Thyroid gland (tissue), 4 donors: Measurements from ENCODE around the gene CHST9. TPM values are rescaled to one million over a fixed set of nuclear protein-coding genes. Genes with fewer than 3 reads are reported as not detected.

Experiments
- DNase-seq, 2 donors: peaks; one replicate each; pipeline ENCODE4 v3.0.0-alpha.2; 2019
- H3K27ac ChIP-seq, 3 donors: fragments of 200-600 bp; sonication (generic); 1 replicate in 2 of 3; 2 replicates in 1 of 3; pipeline ENCODE4 v1.5.1; 2016 to 2019; ENCODE audit warnings: mild to moderate bottlenecking in 1 of 3, moderate library complexity in 1 of 3
- H3K27me3 ChIP-seq: fragments of 200-600 bp; sonication (generic); one replicate; pipeline ENCODE4 v1.5.1; 2019
- H3K36me3 ChIP-seq, 2 donors: fragments of 200-600 bp; sonication (generic); one replicate each; pipeline ENCODE4 v1.5.1; 2016 to 2019
- H3K4me1 ChIP-seq, 2 donors: fragments of 200-600 bp; sonication (generic); one replicate each; pipeline ENCODE4 v1.5.1; 2017 to 2019
- H3K4me3 ChIP-seq, 3 donors: fragments of 200-600 bp; sonication (generic); replicated peaks in 1 of 3; 1 replicate in 2 of 3; 2 replicates in 1 of 3; pipeline ENCODE4 v1.5.1; 2016; ENCODE audit warnings: mild to moderate bottlenecking in 1 of 3
- H3K9me3 ChIP-seq: fragments of 200-600 bp; sonication (generic); one replicate; pipeline ENCODE4 v1.5.1; 2017
- POLR2A ChIP-seq, 2 donors: fragments of 450-650 bp; IDR thresholded peaks; one replicate each; pipeline ENCODE4 v1.6.1; 2017; ENCODE audit warnings: antibody characterized with exemption in 2 of 2, mild to moderate bottlenecking in 2 of 2, moderate library complexity in 1 of 2
- WGBS, 2 donors: methylation state at CpG; one replicate each; pipeline ENCODE4 v1.1.5; 2017; 5-methylcytosine and 5-hydroxymethylcytosine counted together
- intact Hi-C: fragments of 100-400 bp; cut with DNase I; formaldehyde crosslinking; loops from one replicate; pipeline ENCODE4 v1.15.1; 2023
- total RNA-seq, 4 donors: library from RNA; depleted of rRNA; stranded (reverse); fragments of >200 nt; gene quantifications; one replicate each; pipeline ENCODE4 v1.2.3, GENCODE V29; 2016
- TF ChIP-seq, protein P1 (sequence below), 6 experiments: fragments of 200-600 bp in 3 of 6; fragments of 450-650 bp in 3 of 6; sonication (generic) in 3 of 6; IDR thresholded peaks; one replicate each; pipeline ENCODE4 v1.5.1; 2016 to 2019; ENCODE audit warnings: antibody characterized with exemption in 6 of 6, mild to moderate bottlenecking in 2 of 6, inconsistent platforms in 1 of 6, moderate library complexity in 1 of 6

CHST9 gene
- total RNA-seq, 4 donors from 2014 or later: under 0.01 to 0.13 (median 0.05) TPM; not detected in 1

DNA sequence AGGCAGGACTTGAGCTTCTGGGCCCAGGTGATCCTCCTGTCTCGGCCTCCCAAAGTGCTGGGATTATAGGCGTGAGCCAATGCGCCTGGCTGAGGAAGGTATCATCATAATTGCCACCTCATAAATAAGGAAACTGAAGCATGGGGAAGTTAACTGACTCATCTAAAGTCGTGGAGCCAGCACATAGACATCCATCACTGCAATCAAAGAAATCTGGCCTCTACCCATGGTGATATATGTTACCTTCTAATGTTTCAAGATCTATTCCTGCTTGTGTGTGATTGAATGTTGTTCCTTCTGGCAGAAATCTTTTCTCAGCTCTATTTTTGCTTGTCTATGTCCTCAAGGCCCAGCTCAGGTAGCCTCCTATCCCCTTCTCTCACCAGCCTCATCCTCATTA lies 214.5 kb downstream of the CHST9 start:
- intact Hi-C loops: no loop called here
- TF ChIP-seq, protein P1, sequence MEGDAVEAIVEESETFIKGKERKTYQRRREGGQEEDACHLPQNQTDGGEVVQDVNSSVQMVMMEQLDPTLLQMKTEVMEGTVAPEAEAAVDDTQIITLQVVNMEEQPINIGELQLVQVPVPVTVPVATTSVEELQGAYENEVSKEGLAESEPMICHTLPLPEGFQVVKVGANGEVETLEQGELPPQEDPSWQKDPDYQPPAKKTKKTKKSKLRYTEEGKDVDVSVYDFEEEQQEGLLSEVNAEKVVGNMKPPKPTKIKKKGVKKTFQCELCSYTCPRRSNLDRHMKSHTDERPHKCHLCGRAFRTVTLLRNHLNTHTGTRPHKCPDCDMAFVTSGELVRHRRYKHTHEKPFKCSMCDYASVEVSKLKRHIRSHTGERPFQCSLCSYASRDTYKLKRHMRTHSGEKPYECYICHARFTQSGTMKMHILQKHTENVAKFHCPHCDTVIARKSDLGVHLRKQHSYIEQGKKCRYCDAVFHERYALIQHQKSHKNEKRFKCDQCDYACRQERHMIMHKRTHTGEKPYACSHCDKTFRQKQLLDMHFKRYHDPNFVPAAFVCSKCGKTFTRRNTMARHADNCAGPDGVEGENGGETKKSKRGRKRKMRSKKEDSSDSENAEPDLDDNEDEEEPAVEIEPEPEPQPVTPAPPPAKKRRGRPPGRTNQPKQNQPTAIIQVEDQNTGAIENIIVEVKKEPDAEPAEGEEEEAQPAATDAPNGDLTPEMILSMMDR (IDR thresholded peaks at IDR 0.05): no peak
- no peak for TF ChIP-seq POLR2A (IDR thresholded peaks at IDR 0.05)
- H3K27me3 ChIP-seq: no peaks in the 10 kb centered on the region

DNA sequence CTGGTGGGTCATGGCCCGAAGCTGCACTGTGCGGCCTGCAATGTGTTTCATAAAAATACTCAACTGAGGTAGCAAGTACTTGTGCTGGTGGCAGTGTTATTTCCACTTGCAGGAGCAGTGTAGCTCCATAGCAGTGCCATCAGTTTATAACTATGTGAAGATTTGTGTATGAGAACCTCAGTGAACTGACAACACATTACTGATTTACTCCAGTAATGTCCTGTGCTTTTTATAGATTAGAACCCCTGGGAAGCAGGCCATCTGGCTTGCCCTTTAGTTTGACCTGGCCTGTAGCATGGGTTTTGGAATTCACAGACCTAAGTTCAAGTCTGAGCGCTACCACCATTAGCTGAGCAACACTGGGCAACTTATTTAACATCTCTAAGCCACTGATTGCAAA lies 219.9 kb downstream of the CHST9 start:
- intact Hi-C loops: no loop called here
- no peaks in the 10 kb centered on the region for H3K27me3 ChIP-seq
- H3K4me3 ChIP-seq: no peak overlapping the region
- H3K27ac ChIP-seq: no peak overlapping the region
- no peaks in the 10 kb centered on the region for H3K36me3 ChIP-seq
- no peak for DNase-seq
- TF ChIP-seq, protein P1 (IDR thresholded peaks at IDR 0.05): no peak
- TF ChIP-seq POLR2A (IDR thresholded peaks at IDR 0.05): no peak
- H3K9me3 ChIP-seq: no peaks in the 10 kb centered on the region
- H3K4me1 ChIP-seq: no peaks in the 10 kb centered on the region
- WGBS, 2 donors: 89 to 91% methylated on average over 3 of the region's 3 CpGs

More for the DNA sequence above, 214.5 kb downstream of the CHST9 start:
- DNase-seq: no peak
- Histone ChIP-seq H3K36me3 (no peaks in the 10 kb centered on the region), H3K4me1 (no peaks in the 10 kb centered on the region), H3K4me3 (no peak overlapping the region), H3K9me3 (no peaks in the 10 kb centered on the region), H3K27ac (no peak overlapping the region)
- 81 to 84% methylated on average over 4 of the region's 4 CpGs for WGBS, 2 donors

DNA sequence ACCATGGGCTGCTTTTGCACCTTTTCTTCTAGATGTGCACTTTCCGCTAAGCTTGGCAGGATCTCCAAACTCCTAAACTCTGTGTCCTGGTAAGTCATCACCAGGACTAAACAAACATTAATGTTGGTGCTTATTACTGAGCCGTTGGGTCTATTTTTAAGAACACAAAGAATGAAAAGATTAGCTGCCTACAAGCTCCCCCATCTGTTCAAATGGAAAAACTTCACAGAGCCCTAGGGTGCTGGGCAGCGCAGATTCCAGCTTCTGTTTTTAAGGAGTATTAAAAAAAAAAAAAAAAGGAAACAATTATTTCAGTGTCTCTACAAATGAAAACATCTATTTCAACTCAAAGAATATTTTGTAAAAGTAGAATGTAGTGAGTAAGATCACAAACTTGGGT lies 221.8 kb downstream of the CHST9 start:
- intact Hi-C loops: no loop called here
- peak; percentile 17 to 20 for DNase-seq
- 27 to 30% methylated on average over 3 of the region's 3 CpGs for WGBS, 2 donors
- Histone ChIP-seq H3K4me3 (no peak overlapping the region), H3K36me3 (no peaks in the 10 kb centered on the region), H3K9me3 (no peaks in the 10 kb centered on the region), H3K27ac (no peak overlapping the region), H3K27me3 (no peaks in the 10 kb centered on the region), H3K4me1 (no peaks in the 10 kb centered on the region)
- TF ChIP-seq, protein P1 (IDR thresholded peaks at IDR 0.05): peak in 4 of 6 experiments; percentile 44 to 68 (median 56)
- TF ChIP-seq POLR2A (IDR thresholded peaks at IDR 0.05): no peak

DNA sequence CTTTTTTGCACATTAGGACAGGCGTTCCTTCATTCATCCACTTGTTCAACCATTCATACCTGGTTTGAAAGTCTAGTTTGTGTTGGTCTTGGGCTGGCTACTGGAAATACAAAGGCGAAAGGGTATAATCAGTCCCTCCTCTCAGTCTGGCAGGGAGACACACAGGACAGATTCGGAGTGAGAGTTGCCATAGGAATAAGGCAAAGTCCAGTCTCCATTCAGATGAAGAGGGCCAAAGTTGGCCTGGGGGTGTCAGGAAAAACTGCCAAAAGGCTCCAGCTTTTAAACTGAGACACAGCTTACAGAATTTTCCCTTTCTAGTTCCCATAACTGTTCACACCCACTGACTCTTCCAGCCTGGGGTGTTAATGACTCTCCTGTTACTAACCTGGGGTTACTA lies 223.3 kb downstream of the CHST9 start:
- no peak for TF ChIP-seq POLR2A (IDR thresholded peaks at IDR 0.05)
- TF ChIP-seq, protein P1 (IDR thresholded peaks at IDR 0.05): no peak
- Histone ChIP-seq H3K4me3 (no peak overlapping the region), H3K27me3 (no peaks in the 10 kb centered on the region), H3K36me3 (no peaks in the 10 kb centered on the region), H3K27ac (no peak overlapping the region), H3K9me3 (no peaks in the 10 kb centered on the region), H3K4me1 (no peaks in the 10 kb centered on the region)
- 92% methylated on average over 3 of the region's 3 CpGs for WGBS, 2 donors
- intact Hi-C loops: no loop called here
- DNase-seq: no peak

DNA sequence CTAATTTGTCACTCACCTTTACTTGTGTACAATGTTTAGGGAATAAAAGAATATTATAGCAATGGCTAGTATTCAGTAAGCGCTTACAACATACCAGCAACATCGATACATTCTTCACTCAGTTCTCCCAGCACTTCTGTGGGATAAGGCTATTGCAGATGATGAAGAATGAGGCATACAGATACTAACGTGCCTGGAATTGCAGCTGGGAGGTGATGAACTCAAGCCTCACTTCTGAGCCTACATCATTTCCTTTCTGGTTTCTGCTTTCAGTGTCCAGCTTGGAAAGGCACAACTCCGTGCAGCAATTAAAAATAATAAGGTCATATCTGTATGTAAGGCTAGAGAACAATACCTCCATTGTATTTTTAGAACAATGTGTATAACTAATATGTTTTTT lies 224.2 kb downstream of the CHST9 start:
- H3K4me3 ChIP-seq: no peak overlapping the region
- no peak for DNase-seq
- H3K27ac ChIP-seq: no peak overlapping the region
- TF ChIP-seq, protein P1 (IDR thresholded peaks at IDR 0.05): no peak
- no peak for TF ChIP-seq POLR2A (IDR thresholded peaks at IDR 0.05)
- intact Hi-C loops: no loop called here
- no peaks in the 10 kb centered on the region for H3K4me1 ChIP-seq
- H3K9me3 ChIP-seq: no peaks in the 10 kb centered on the region
- 62 to 74% methylated on average over 4 of the region's 4 CpGs for WGBS, 2 donors
- H3K36me3 ChIP-seq: no peaks in the 10 kb centered on the region
- no peaks in the 10 kb centered on the region for H3K27me3 ChIP-seq
